Smooth muscle cell (in vitro differentiated cells): ENCODE results near the gene NEK9. TPM values are rescaled to one million over a fixed set of nuclear protein-coding genes. Genes with fewer than 3 reads are reported as not detected.
A peak's percentile ranks its signal among the peaks of the same experiment; 100 is the strongest.

Experiments used
- DNase-seq: peaks from one replicate; lab custom pipeline; 2025; ENCODE audit not compliant: unreplicated experiment; lab: John Stamatoyannopoulos, UW
- H2AFZ ChIP-seq: fragments of 200-600 bp; sonication (generic); 2 replicates; pipeline ENCODE4 v1.6.0; 2016; ENCODE audit warnings: antibody characterized with exemption, low read depth, mild to moderate bottlenecking
- H3F3A ChIP-seq: fragments of 200-600 bp; sonication (generic); 2 replicates; pipeline ENCODE4 v1.6.0; 2017; ENCODE audit warnings: antibody characterized with exemption, low read depth
- H3K27ac ChIP-seq: fragments of 200-600 bp; sonication (generic); 2 replicates; pipeline ENCODE4 v1.5.1; 2016; ENCODE audit warnings: low read depth, mild to moderate bottlenecking
- H3K27me3 ChIP-seq: fragments of 200-600 bp; sonication (generic); 2 replicates; pipeline ENCODE4 v1.6.1; 2016; ENCODE audit warnings: low read depth, mild to moderate bottlenecking
- H3K36me3 ChIP-seq: fragments of 200-600 bp; sonication (generic); 2 replicates; pipeline ENCODE4 v1.5.1; 2016; ENCODE audit warnings: low read depth
- H3K4me1 ChIP-seq: fragments of 200-600 bp; sonication (generic); 2 replicates; pipeline ENCODE4 v1.5.1; 2016; ENCODE audit warnings: low read depth
- H3K4me2 ChIP-seq: fragments of 200-600 bp; sonication (generic); 2 replicates; pipeline ENCODE4 v1.6.0; 2016; ENCODE audit warnings: mild to moderate bottlenecking
- H3K4me3 ChIP-seq: fragments of 200-600 bp; sonication (generic); 2 replicates; pipeline ENCODE4 v1.5.1; 2016; ENCODE audit warnings: mild to moderate bottlenecking
- H3K79me2 ChIP-seq: fragments of 200-600 bp; sonication (generic); 2 replicates; pipeline ENCODE4 v1.6.0; 2016; ENCODE audit warnings: low read depth, mild to moderate bottlenecking
- H3K9ac ChIP-seq: fragments of 200-600 bp; sonication (generic); 2 replicates; pipeline ENCODE4 v1.6.0; 2016; ENCODE audit warnings: low read depth
- H3K9me3 ChIP-seq: fragments of 200-600 bp; sonication (generic); replicated peaks from 2 replicates; pipeline ENCODE4 v1.5.1; 2016; ENCODE audit warnings: low read depth
- H4K20me1 ChIP-seq: fragments of 200-600 bp; sonication (generic); 2 replicates; pipeline ENCODE4 v1.6.0; 2016; ENCODE audit warnings: low read depth
- CTCF ChIP-seq: fragments of 200-600 bp; sonication (generic); IDR thresholded peaks from 2 replicates; pipeline ENCODE4 v1.5.1; 2017; ENCODE audit warnings: borderline replicate concordance, mild to moderate bottlenecking, antibody characterized with exemption; ENCODE audit not compliant: insufficient read depth, poor library complexity, severe bottlenecking
- WGBS: methylation state at CpG from one replicate; pipeline ENCODE4 v1.1.7; 2016; ENCODE audit warnings: low lambda C conversion rate; 5-methylcytosine and 5-hydroxymethylcytosine counted together
- polyA plus RNA-seq: library from polyadenylated mRNA; unstranded; fragments of >200 nt; fragmentation: Nextera tagmentation; extraction: Ambion mirVana; gene quantifications from 2 replicates; pipeline ENCODE4 v1.2.1, GENCODE V29; 2016
- total RNA-seq: library from RNA; depleted of rRNA; stranded (reverse); fragments of >200 nt; gene quantifications from 2 replicates; pipeline ENCODE4 v1.2.3, GENCODE V29; 2014

Gene NEK9
- total and polyA plus RNA-seq, 2 experiments from 2014 or later: 12.4 to 17.8 TPM

GRCh38 chr14:75090353-75090752 is 36.5 kb downstream of the NEK9 start:
- 96% methylated on average over 3 of the region's 3 CpGs for WGBS

GRCh38 chr14:75088566-75089373 is 38.1 kb downstream of the NEK9 start:
- Histone ChIP-seq H3K4me1 (no peaks in the 10 kb centered on the region), H3K9me3 (no peaks in the 10 kb centered on the region), H3K36me3 (peaks cover 6% of the 10 kb centered on the region), H3K27me3 (no peaks in the 10 kb centered on the region), H3K4me2 (no peak overlapping the region), H3K27ac (no peak overlapping the region), H3K4me3 (no peak overlapping the region), H3F3A (no peaks in the 10 kb centered on the region), H4K20me1 (no peaks in the 10 kb centered on the region), H3K9ac (no peak overlapping the region), H3K79me2 (no peaks in the 10 kb centered on the region), H2AFZ (no peak overlapping the region)
- no peak for DNase-seq
- 64% methylated on average over 7 of the region's 7 CpGs for whole genome bisulfite sequencing
- TF ChIP-seq CTCF: peak; percentile 78

More at GRCh38 chr14:75090353-75090752, 36.5 kb downstream of the NEK9 start:
- TF ChIP-seq CTCF: no peak
- Histone ChIP-seq H3K36me3 (peaks cover 6% of the 10 kb centered on the region), H2AFZ (no peak overlapping the region), H3K4me1 (no peaks in the 10 kb centered on the region), H3K9me3 (no peaks in the 10 kb centered on the region), H3K79me2 (no peaks in the 10 kb centered on the region), H3F3A (no peaks in the 10 kb centered on the region), H3K4me2 (no peak overlapping the region), H3K9ac (no peak overlapping the region), H3K4me3 (no peak overlapping the region), H3K27ac (no peak overlapping the region), H4K20me1 (no peaks in the 10 kb centered on the region), H3K27me3 (no peaks in the 10 kb centered on the region)
- DNase-seq: no peak

- WGBS: 83% methylated on average over 2 of the region's 2 CpGs
- H3K36me3 ChIP-seq: peaks cover 6% of the 10 kb centered on the region
These were observed 38.7 kb downstream of the NEK9 start for GRCh38 chr14:75088153-75088552.

More at GRCh38 chr14:75088153-75088552, 38.7 kb downstream of the NEK9 start:
- Histone ChIP-seq H3K9me3 (no peaks in the 10 kb centered on the region), H3K27ac (no peak overlapping the region), H3K4me1 (no peaks in the 10 kb centered on the region), H3K27me3 (no peaks in the 10 kb centered on the region), H4K20me1 (no peaks in the 10 kb centered on the region), H3K79me2 (no peaks in the 10 kb centered on the region), H2AFZ (no peak overlapping the region), H3K9ac (no peak overlapping the region), H3K4me3 (no peak overlapping the region), H3F3A (no peaks in the 10 kb centered on the region), H3K4me2 (no peak overlapping the region)
- DNase-seq: no peak
- TF ChIP-seq CTCF: no peak
